ENCODE measurements around the gene TRIAP1.

DNA sequence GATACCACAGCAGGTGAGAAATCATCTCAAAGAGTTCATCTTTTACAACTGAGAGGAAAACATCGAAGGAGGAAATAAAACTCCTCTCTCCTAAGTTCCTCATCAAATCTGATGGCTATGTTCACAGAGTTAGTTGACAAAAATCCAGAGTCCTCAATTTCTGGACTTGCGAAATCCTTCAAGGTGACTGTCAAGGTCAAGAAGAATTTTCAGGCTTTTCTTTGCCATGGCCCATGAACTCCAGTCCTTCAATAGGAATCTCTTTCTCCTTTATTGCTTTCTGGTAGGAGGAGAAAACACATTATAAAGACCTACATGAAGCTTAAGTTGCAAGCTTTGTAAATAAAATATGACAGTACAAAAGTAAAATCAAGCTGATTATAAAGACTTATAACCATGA is 1.5 kb downstream of the TRIAP1 start:
- no peak for TF ChIP-seq POLR2A (IDR thresholded peaks at IDR 0.05; ENCODE audit: low read depth, low read length)
- TF ChIP-seq CTCF (IDR thresholded peaks at IDR 0.05; ENCODE audit: extremely low read depth in 1 of 2, insufficient read depth in 1 of 2, low read depth in 1 of 2, low read length in 2 of 2): no peak
- TF ChIP-seq POLR2AphosphoS5 (IDR thresholded peaks at IDR 0.05; ENCODE audit: insufficient read depth, low read depth, low read length): no peak
- TF ChIP-seq JUN (IDR thresholded peaks at IDR 0.05; ENCODE audit: borderline replicate concordance, insufficient read depth, insufficient read length, low read depth): no peak
- TF ChIP-seq MAX (IDR thresholded peaks at IDR 0.05; ENCODE audit: insufficient read depth, insufficient read length): no peak
- TF ChIP-seq GATA2 (IDR thresholded peaks at IDR 0.05; ENCODE audit: insufficient read depth, insufficient read length, low read depth, low read length): no peak
- TF ChIP-seq EZH2 (IDR thresholded peaks at IDR 0.05; ENCODE audit: borderline replicate concordance, low read depth, low read length, severe bottlenecking): no peak
